ENCODE data around the gene MAGOH. TPM values are rescaled to one million over a fixed set of nuclear protein-coding genes. Genes with fewer than 3 reads are reported as not detected.

The MAGOH gene
- total RNA-seq (2014; rRNA removed; shearing (Covaris generic)), result 93.9 and 115 TPM in 2 replicates

GRCh38 chr1:53238197-53239155 lies at the start of gene MAGOH:
Gene MAGOH (minus strand): TSS chr1:53238518. CDS start chr1:53238448, 70 bp downstream.

GRCh38 chr1:53220171-53220961 lies 18.0 kb downstream of the MAGOH start, which contains the start of gene CZIB:
Gene CZIB (minus strand): TSS chr1:53220634. CDS start chr1:53220575, 59 bp downstream.

GRCh38 chr1:53196485-53197290 lies 41.6 kb downstream of the MAGOH start, which contains the start of gene CPT2:
Gene CPT2 (plus strand): TSS chr1:53196824. CDS start chr1:53196944, 120 bp downstream.

Other genes with a start within 250 kb of the MAGOH start
- not detected in 2 replicates for gene PODN, start 176.3 kb downstream of the MAGOH start, total RNA-seq (2014; rRNA removed; shearing (Covaris generic))
- 0.19 TPM in 1 of 2 replicates, not detected in the other for gene SLC1A7, start 95.9 kb downstream of the MAGOH start, total RNA-seq (2014; rRNA removed; shearing (Covaris generic))
- gene CPT2, start 41.7 kb downstream of the MAGOH start, total RNA-seq (2014; rRNA removed; shearing (Covaris generic)), result 26.7 and 30.2 TPM in 2 replicates
- gene CZIB, start 17.9 kb downstream of the MAGOH start, total RNA-seq (2014; rRNA removed; shearing (Covaris generic)), result 43.6 and 51.9 TPM in 2 replicates
- gene LRP8, start 89.6 kb upstream of the MAGOH start, total RNA-seq (2014; rRNA removed; shearing (Covaris generic)), result 68.3 and 75.8 TPM in 2 replicates
- gene DMRTB1, start 220.9 kb upstream of the MAGOH start, total RNA-seq (2014; rRNA removed; shearing (Covaris generic)), result not detected in 2 replicates

All from A375 (cell line).